Measurements from ENCODE around the gene HELQ. TPM values are rescaled to one million over a fixed set of nuclear protein-coding genes. Genes with fewer than 3 reads are reported as not detected.

Gene HELQ
- total RNA-seq, 1 donor from 2014 or later: 16.9 TPM

DNA sequence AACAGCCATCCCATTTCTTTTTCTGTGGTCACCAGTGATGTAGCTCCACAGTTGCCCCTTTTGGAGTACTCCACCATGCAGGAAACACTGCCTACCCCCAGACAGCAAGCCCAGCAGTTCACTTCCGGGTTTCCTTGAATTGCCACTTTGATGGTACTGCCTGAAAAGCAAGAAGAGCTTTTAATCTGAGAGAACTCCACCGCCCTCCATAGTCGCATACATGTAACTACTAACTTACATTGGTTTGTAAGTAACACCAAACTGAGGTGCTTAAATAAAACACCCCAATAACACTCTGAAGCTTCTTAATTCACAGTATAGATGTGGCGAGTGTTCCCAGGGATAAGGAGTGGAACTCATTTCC, 67.3 kb downstream of the HELQ start:
- Histone ChIP-seq H3K4me1 (no peaks in the 10 kb centered on the region), H3K27ac (no peak overlapping the region), H3K4me3 (no peak overlapping the region), H3K36me3 (no peaks in the 10 kb centered on the region), H3K27me3 (no peaks in the 10 kb centered on the region), H3K9me3 (no peaks in the 10 kb centered on the region)
- intact Hi-C loops (cut with DNase I): no loop called here
- ATAC-seq (no peak), DNase-seq (no peak)
- TF ChIP-seq, protein P1, sequence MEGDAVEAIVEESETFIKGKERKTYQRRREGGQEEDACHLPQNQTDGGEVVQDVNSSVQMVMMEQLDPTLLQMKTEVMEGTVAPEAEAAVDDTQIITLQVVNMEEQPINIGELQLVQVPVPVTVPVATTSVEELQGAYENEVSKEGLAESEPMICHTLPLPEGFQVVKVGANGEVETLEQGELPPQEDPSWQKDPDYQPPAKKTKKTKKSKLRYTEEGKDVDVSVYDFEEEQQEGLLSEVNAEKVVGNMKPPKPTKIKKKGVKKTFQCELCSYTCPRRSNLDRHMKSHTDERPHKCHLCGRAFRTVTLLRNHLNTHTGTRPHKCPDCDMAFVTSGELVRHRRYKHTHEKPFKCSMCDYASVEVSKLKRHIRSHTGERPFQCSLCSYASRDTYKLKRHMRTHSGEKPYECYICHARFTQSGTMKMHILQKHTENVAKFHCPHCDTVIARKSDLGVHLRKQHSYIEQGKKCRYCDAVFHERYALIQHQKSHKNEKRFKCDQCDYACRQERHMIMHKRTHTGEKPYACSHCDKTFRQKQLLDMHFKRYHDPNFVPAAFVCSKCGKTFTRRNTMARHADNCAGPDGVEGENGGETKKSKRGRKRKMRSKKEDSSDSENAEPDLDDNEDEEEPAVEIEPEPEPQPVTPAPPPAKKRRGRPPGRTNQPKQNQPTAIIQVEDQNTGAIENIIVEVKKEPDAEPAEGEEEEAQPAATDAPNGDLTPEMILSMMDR (IDR thresholded peaks at IDR 0.05): no peak

DNA sequence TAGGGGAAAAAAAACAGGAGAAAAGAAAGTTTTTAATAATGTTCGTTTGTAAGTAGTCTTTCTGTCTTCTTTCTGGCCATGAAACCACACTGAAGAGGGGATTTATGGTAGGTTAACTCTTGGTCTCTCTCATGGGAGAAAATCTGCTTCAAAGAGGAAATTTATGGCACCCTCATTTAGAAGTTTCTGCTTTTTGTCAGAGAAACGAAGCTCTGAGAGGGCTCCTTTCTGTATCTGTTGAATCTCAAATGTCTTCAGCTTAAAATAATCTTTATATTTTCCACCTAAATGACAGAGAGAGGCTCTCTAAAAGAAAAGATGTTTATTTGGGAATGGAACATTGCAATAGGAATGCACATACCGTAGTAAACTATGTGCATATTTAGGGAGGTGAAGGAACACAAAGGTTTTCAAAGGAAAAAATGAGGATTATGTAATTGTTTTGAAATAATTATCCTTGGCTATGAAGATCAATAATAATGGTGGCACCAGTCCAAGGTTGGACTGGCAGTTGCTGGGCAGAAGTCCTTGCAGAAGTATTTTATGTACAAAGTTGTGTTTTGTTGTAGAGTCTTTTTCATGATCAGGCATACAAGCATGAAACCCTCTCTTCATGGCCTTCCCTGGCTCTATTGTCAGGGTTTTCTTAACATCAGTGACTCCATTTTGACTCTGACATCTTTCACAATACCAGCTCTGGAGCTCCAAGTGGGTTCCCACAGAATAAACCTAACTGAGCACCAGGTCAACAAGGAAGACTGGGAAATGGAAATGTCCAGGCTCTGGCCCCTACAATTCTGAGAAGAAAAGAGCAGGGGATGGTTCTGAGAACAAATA, 67.9 kb downstream of the HELQ start:
- H3K9me3 ChIP-seq: no peaks in the 10 kb centered on the region
- no peaks in the 10 kb centered on the region for H3K36me3 ChIP-seq
- H3K4me1 ChIP-seq: no peaks in the 10 kb centered on the region
- intact Hi-C loops (cut with DNase I): no loop called here
- TF ChIP-seq, protein P1 (IDR thresholded peaks at IDR 0.05): no peak
- DNase-seq: no peak
- no peak overlapping the region for H3K27ac ChIP-seq
- H3K4me3 ChIP-seq: no peak overlapping the region
- ATAC-seq: no peak
- H3K27me3 ChIP-seq: no peaks in the 10 kb centered on the region

DNA sequence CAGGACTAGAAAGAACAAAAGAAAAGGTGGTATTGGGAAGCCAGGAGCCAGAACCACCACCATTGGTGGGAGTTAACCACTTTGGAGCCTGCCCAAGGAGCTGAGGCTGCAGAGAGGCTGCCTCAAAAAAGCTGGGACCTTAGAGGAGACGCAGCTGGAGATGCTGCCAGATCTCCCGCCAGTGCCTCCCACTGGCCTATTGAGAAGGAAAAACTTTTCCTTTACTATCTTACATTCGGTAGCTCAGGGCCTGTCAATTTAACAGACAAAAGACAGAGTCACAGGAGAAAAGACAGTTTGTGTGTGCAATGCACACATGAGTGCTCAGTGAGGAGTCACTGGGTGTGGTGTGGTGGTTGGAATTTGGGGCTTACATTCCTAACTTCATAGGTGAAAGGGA, 68.6 kb downstream of the HELQ start:
- DNase-seq (no peak), ATAC-seq (no peak)
- TF ChIP-seq, protein P1 (IDR thresholded peaks at IDR 0.05): no peak
- Histone ChIP-seq H3K27ac (no peak overlapping the region), H3K4me1 (no peaks in the 10 kb centered on the region), H3K9me3 (no peaks in the 10 kb centered on the region), H3K4me3 (no peak overlapping the region), H3K36me3 (no peaks in the 10 kb centered on the region), H3K27me3 (no peaks in the 10 kb centered on the region)
- intact Hi-C loops (cut with DNase I): no loop called here

DNA sequence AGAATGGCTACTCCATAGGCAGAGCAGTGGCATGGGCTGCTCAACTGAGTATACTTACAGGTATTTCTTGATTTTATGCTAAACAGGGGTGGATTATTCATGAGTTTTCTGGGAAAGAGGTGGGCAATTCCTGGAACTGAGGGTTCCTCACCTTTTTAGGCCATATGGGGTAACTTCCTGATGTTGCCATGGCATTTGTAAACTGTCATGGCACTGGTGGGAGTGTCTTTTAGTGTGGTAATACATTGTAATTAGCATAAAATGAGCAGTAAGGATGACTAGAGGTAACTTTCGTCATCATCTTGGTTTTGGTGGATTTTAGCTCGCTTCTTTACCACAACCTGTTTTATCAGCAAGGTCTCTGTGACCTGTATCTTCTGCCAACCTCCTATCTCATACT, 72.8 kb downstream of the HELQ start:
- no peak for DNase-seq
- H3K27me3 ChIP-seq: no peaks in the 10 kb centered on the region
- TF ChIP-seq, protein P1 (IDR thresholded peaks at IDR 0.05): no peak
- H3K4me1 ChIP-seq: no peaks in the 10 kb centered on the region
- H3K9me3 ChIP-seq: no peaks in the 10 kb centered on the region
- ATAC-seq: no peak
- intact Hi-C loops (cut with DNase I): no loop called here
- H3K4me3 ChIP-seq: no peak overlapping the region
- no peak overlapping the region for H3K27ac ChIP-seq
- H3K36me3 ChIP-seq: no peaks in the 10 kb centered on the region

DNA sequence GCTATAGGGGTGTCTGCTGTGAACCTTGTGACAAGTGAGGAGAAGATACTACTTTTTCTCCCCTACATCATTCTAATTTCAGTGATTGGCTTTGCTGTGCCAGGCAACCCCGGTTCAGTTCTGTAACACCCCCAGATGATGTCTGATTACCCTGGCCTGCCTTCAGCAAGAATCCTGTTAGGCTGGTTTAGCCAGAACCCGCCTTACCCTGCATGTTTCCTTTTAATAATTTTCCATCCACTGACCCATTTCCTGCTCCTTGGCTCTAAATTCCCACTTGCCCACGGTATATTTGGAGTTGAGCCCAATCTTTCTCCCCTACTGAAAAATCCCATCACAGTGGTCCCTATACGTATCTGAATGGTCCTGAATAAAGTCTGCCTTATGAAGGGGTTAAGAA, 74.5 kb downstream of the HELQ start:
- H3K9me3 ChIP-seq: no peaks in the 10 kb centered on the region
- no peak overlapping the region for H3K27ac ChIP-seq
- no peaks in the 10 kb centered on the region for H3K4me1 ChIP-seq
- TF ChIP-seq, protein P1 (IDR thresholded peaks at IDR 0.05): no peak
- ATAC-seq: no peak
- no peaks in the 10 kb centered on the region for H3K27me3 ChIP-seq
- DNase-seq: no peak
- intact Hi-C loops (cut with DNase I): no loop called here
- no peaks in the 10 kb centered on the region for H3K36me3 ChIP-seq
- no peak overlapping the region for H3K4me3 ChIP-seq

Measured in upper lobe of right lung (tissue), 1 donor.